Fibroblast of skin of back (primary cell): ENCODE measurements around the gene LYPD1. TPM values are rescaled to one million over a fixed set of nuclear protein-coding genes. Genes with fewer than 3 reads are reported as not detected.
"Not testable (repeated sequence)": the region's sequence is repeated elsewhere in the genome, so short reads cannot be mapped to it uniquely, and the experiment has no call there.

Source experiments
- DNase-seq: peaks from one replicate; pipeline ENCODE4 v3.0.0-alpha.2; 2013
- polyA plus RNA-seq, 2 experiments: library from polyadenylated mRNA; unstranded; fragments of 120-200 nt; gene quantifications; one replicate each; pipeline ENCODE4 v1.2.1, GENCODE V29; 2013; ENCODE audit not compliant: insufficient read length in 2 of 2

Gene LYPD1
- 33.0 TPM for polyA plus RNA-seq (2013, experiment 1 of 2; ENCODE audit: insufficient read length)
- 9.8 TPM for polyA plus RNA-seq (2013, experiment 2 of 2; ENCODE audit: insufficient read length)

- DNase-seq, result no peak
Observed at GRCh38 chr2:132669908-132670495, at the start of gene LYPD1. TSS of gene LYPD1 (minus strand) at chr2:132670205. CDS start at chr2:132669932, 273 bp downstream.

- no peak for DNase-seq
Observed at GRCh38 chr2:132719480-132719879, 49.5 kb upstream of the LYPD1 start.

GRCh38 chr2:132716954-132717353 lies 46.9 kb upstream of the LYPD1 start:
- no peak for DNase-seq

GRCh38 chr2:132715386-132716351 lies 45.7 kb upstream of the LYPD1 start:
- DNase-seq, result peak; percentile 24

- peak; percentile 71 for DNase-seq
Observed at GRCh38 chr2:132703396-132703795, 33.4 kb upstream of the LYPD1 start.

- peak; percentile 76 for DNase-seq
Observed at GRCh38 chr2:132701810-132702209, 31.8 kb upstream of the LYPD1 start.

- DNase-seq, result not testable (repeated sequence)
Observed at GRCh38 chr2:132699802-132700201, 29.8 kb upstream of the LYPD1 start.

- DNase-seq, result not testable (repeated sequence)
Observed at GRCh38 chr2:132698347-132698746, 28.3 kb upstream of the LYPD1 start.

- DNase-seq, result no peak
Observed at GRCh38 chr2:132697556-132698205, 27.7 kb upstream of the LYPD1 start.

- DNase-seq, result peak; percentile 43
Observed at GRCh38 chr2:132692816-132693215, 22.8 kb upstream of the LYPD1 start.

GRCh38 chr2:132691556-132691955 lies 21.6 kb upstream of the LYPD1 start:
- no peak for DNase-seq

- DNase-seq, result peak; percentile 82
Observed at GRCh38 chr2:132690664-132691303, 20.8 kb upstream of the LYPD1 start.

GRCh38 chr2:132681766-132682165 lies 11.8 kb upstream of the LYPD1 start:
- DNase-seq, result no peak

GRCh38 chr2:132680544-132680943 lies 10.5 kb upstream of the LYPD1 start:
- DNase-seq, result peak; percentile 52

- peak; percentile 71 for DNase-seq
Observed at GRCh38 chr2:132678483-132678882, 8.5 kb upstream of the LYPD1 start.

- peak; percentile 82 for DNase-seq
Observed at GRCh38 chr2:132677661-132678060, 7.7 kb upstream of the LYPD1 start.

- no peak for DNase-seq
Observed at GRCh38 chr2:132676999-132677398, 7.0 kb upstream of the LYPD1 start.

GRCh38 chr2:132671151-132671835 lies 1.3 kb upstream of the LYPD1 start:
- peak; percentile 89 for DNase-seq

GRCh38 chr2:132670496-132671150 lies 618 bp upstream of the LYPD1 start:
- no peak for DNase-seq

GRCh38 chr2:132668987-132669907 lies 758 bp downstream of the LYPD1 start:
- no peak for DNase-seq
